ENCODE data around the gene SLC10A2.

GRCh38 chr13:103067751-103068555 lies 1.7 kb upstream of the SLC10A2 start:
- TF ChIP-seq CTCF (IDR thresholded peaks at IDR 0.05) (no peak), POLR2A (IDR thresholded peaks at IDR 0.05) (no peak)

Data from tibial nerve (tissue), 3 donors.